H9 (cell line): ENCODE measurements around the gene PPP1R13L. TPM values are rescaled to one million over a fixed set of nuclear protein-coding genes. Genes with fewer than 3 reads are reported as not detected.

Experiments used
- DNase-seq: peaks from one replicate; pipeline ENCODE4 v3.0.0-alpha.2; 2017
- H2AFZ ChIP-seq: one replicate; pipeline ENCODE4 v1.6.1; 2013; ENCODE audit warnings: mild to moderate bottlenecking, low read length, control low read depth, moderate library complexity
- H2AK5ac ChIP-seq: 2 replicates; pipeline ENCODE4 v1.6.1; 2013; ENCODE audit warnings: low read length, control low read depth, mixed read lengths; ENCODE audit not compliant: insufficient read length
- H2BK120ac ChIP-seq: one replicate; pipeline ENCODE4 v1.6.1; 2013; ENCODE audit warnings: low read depth, mild to moderate bottlenecking, low read length, control low read depth, inconsistent platforms; ENCODE audit not compliant: poor library complexity, severe bottlenecking
- H2BK12ac ChIP-seq: 2 replicates; pipeline ENCODE4 v1.6.1; 2013; ENCODE audit warnings: low read length, control low read depth, mixed read lengths, low read depth; ENCODE audit not compliant: insufficient read length
- H2BK15ac ChIP-seq: 2 replicates; pipeline ENCODE4 v1.6.1; 2013; ENCODE audit warnings: low read depth, low read length, control low read depth
- H2BK20ac ChIP-seq: one replicate; pipeline ENCODE4 v1.6.1; 2013; ENCODE audit warnings: low read depth, mild to moderate bottlenecking, low read length, control low read depth, inconsistent platforms; ENCODE audit not compliant: poor library complexity, severe bottlenecking
- H2BK5ac ChIP-seq: 2 replicates; pipeline ENCODE4 v1.6.1; 2013; ENCODE audit warnings: low read length, control low read depth, mixed read lengths; ENCODE audit not compliant: insufficient read length
- H3K14ac ChIP-seq: 2 replicates; pipeline ENCODE4 v1.6.1; 2013; ENCODE audit warnings: low read length, control low read depth; ENCODE audit not compliant: insufficient read depth
- H3K18ac ChIP-seq: 2 replicates; pipeline ENCODE4 v1.6.1; 2013; ENCODE audit warnings: low read depth, mild to moderate bottlenecking, mixed read lengths, low read length, control low read depth; ENCODE audit not compliant: insufficient read length
- H3K23ac ChIP-seq: 2 replicates; pipeline ENCODE4 v1.6.1; 2013; ENCODE audit warnings: low read length, control low read depth, mixed read lengths, low read depth; ENCODE audit not compliant: insufficient read length
- H3K23me2 ChIP-seq: 2 replicates; pipeline ENCODE4 v1.6.1; 2013; ENCODE audit warnings: low read depth, mild to moderate bottlenecking, mixed read lengths, low read length, control low read depth; ENCODE audit not compliant: insufficient read length, poor library complexity, severe bottlenecking
- H3K27ac ChIP-seq: 2 replicates; pipeline ENCODE4 v1.5.1; 2013; ENCODE audit warnings: low read length, control low read depth, mixed read lengths, low read depth; ENCODE audit not compliant: insufficient read length
- H3K27me3 ChIP-seq: 2 replicates; pipeline ENCODE4 v1.6.1; 2013; ENCODE audit warnings: low read length, control low read depth, inconsistent platforms; ENCODE audit not compliant: insufficient read depth
- H3K4ac ChIP-seq: 2 replicates; pipeline ENCODE4 v1.6.1; 2013; ENCODE audit warnings: low read depth, mild to moderate bottlenecking, control low read depth, inconsistent platforms, low read length, moderate library complexity
- H3K4me1 ChIP-seq: 2 replicates; pipeline ENCODE4 v1.6.1; 2013; ENCODE audit warnings: low read length, control low read depth, inconsistent platforms; ENCODE audit not compliant: insufficient read depth
- H3K4me2 ChIP-seq: 2 replicates; pipeline ENCODE4 v1.6.1; 2013; ENCODE audit warnings: low read length, control low read depth, mixed read lengths; ENCODE audit not compliant: insufficient read length, insufficient read depth
- H3K56ac ChIP-seq: 2 replicates; pipeline ENCODE4 v1.6.1; 2013; ENCODE audit warnings: low read depth, mild to moderate bottlenecking, mixed read lengths, low read length, control low read depth; ENCODE audit not compliant: insufficient read length
- H3K79me1 ChIP-seq: 2 replicates; pipeline ENCODE4 v1.6.1; 2013; ENCODE audit warnings: low read depth, mild to moderate bottlenecking, moderate library complexity, low read length, control low read depth, inconsistent platforms; ENCODE audit not compliant: insufficient read depth, poor library complexity, severe bottlenecking
- H3K79me2 ChIP-seq: 2 replicates; pipeline ENCODE4 v1.6.1; 2013; ENCODE audit warnings: low read length, control low read depth, inconsistent platforms; ENCODE audit not compliant: insufficient read depth
- H3K9ac ChIP-seq: 2 replicates; pipeline ENCODE4 v1.6.1; 2013; ENCODE audit warnings: low read length, control low read depth, mixed read lengths; ENCODE audit not compliant: insufficient read length; ENCODE audit errors: extremely low read depth
- H3K9me3 ChIP-seq: one replicate; pipeline ENCODE4 v1.6.1; 2013; ENCODE audit warnings: low read depth, low read length, inconsistent platforms; ENCODE audit not compliant: control insufficient read depth
- H3T11ph ChIP-seq: one replicate; pipeline ENCODE4 v1.6.1; 2013; ENCODE audit warnings: mild to moderate bottlenecking, low read length, control low read depth, inconsistent platforms
- H4K20me1 ChIP-seq: one replicate; pipeline ENCODE4 v1.6.1; 2013; ENCODE audit not compliant: control insufficient read depth, insufficient read length, insufficient read depth
- H4K5ac ChIP-seq: 2 replicates; pipeline ENCODE4 v1.6.1; 2013; ENCODE audit warnings: low read depth, mild to moderate bottlenecking, mixed read lengths, low read length, control low read depth; ENCODE audit not compliant: insufficient read length
- H4K8ac ChIP-seq: replicated peaks from 2 replicates; pipeline ENCODE4 v1.6.1; 2013; ENCODE audit warnings: low read length, control low read depth, mixed read lengths, low read depth; ENCODE audit not compliant: insufficient read length
- H4K91ac ChIP-seq: 2 replicates; pipeline ENCODE4 v1.6.1; 2013; ENCODE audit warnings: low read depth, mild to moderate bottlenecking, moderate library complexity, mixed read lengths, low read length, control low read depth; ENCODE audit not compliant: insufficient read length
- H3K27ac Mint-ChIP-seq, 3 experiments: 2 replicates in 2 of 3; 3 replicates in 1 of 3; pipeline ENCODE4 v1.8.0; 2020 to 2021; ENCODE audit warnings: mixed read lengths in 3 of 3, mild to moderate bottlenecking in 1 of 3, moderate library complexity in 1 of 3
- H3K27me3 Mint-ChIP-seq: 2 replicates; pipeline ENCODE4 v1.8.0; 2021; ENCODE audit warnings: low read depth, mild to moderate bottlenecking, moderate library complexity, mixed read lengths
- H3K36me3 Mint-ChIP-seq, 3 experiments: 2 replicates in 2 of 3; 3 replicates in 1 of 3; pipeline ENCODE4 v1.8.0; 2020 to 2021; ENCODE audit warnings: low read depth in 3 of 3, mixed read lengths in 3 of 3; ENCODE audit not compliant: insufficient read depth in 1 of 3
- H3K4me1 Mint-ChIP-seq, 2 experiments: 2 replicates each; pipeline ENCODE4 v1.8.0; 2020; ENCODE audit warnings: mixed read lengths in 2 of 2
- H3K4me3 Mint-ChIP-seq, 2 experiments: 2 replicates in 1 of 2; 3 replicates in 1 of 2; pipeline ENCODE4 v1.8.0; 2020 to 2021; ENCODE audit warnings: mild to moderate bottlenecking in 2 of 2, mixed read lengths in 2 of 2, moderate library complexity in 1 of 2
- H3K9me3 Mint-ChIP-seq, 2 experiments: 2 replicates in 1 of 2; 3 replicates in 1 of 2; pipeline ENCODE4 v1.8.0; 2020; ENCODE audit warnings: mild to moderate bottlenecking in 2 of 2, mixed read lengths in 2 of 2, moderate library complexity in 1 of 2
- CTCF ChIP-seq: fragments of 200-600 bp; sonication (generic); conservative IDR thresholded peaks from 3 replicates; pipeline ENCODE4 v1.8.0; 2021; ENCODE audit warnings: antibody characterized with exemption, mild to moderate bottlenecking
- WGBS: extraction: QIAGEN DNeasy Blood & Tissue Kit; methylation state at CpG from one replicate; pipeline ENCODE4 v1.1.7; 2013; ENCODE audit warnings: missing lambda C conversion rate, low lambda C conversion rate, mixed read lengths; ENCODE audit not compliant: insufficient read length; ENCODE audit errors: extremely low coverage; 5-methylcytosine and 5-hydroxymethylcytosine counted together
- total RNA-seq: library from RNA; stranded (reverse); gene quantifications from 2 replicates; pipeline ENCODE4 v1.2.1, GENCODE V29; 2021

The PPP1R13L gene
- total RNA-seq, 1 experiment from 2014 or later: 42.6 TPM

- Histone ChIP-seq H3K4me2 (no peak overlapping the region), H3K14ac (no peak overlapping the region), H2AK5ac (no peak overlapping the region), H3K27ac (no peak overlapping the region), H2AFZ (no peak overlapping the region), H4K5ac (no peak overlapping the region), H3K79me1 (no peaks in the 10 kb centered on the region), H2BK120ac (no peak overlapping the region), H4K8ac (no peak overlapping the region), H3K9ac (no peak overlapping the region), H3K23me2 (peaks cover 15% of the 10 kb centered on the region), H3K18ac (no peak overlapping the region), H2BK15ac (no peak overlapping the region), H2BK20ac (no peak overlapping the region), H2BK5ac (no peak overlapping the region), H3K79me2 (no peaks in the 10 kb centered on the region; the same call in 1 of the 2 replicates), H3K56ac (no peak overlapping the region), H3K23ac (no peak overlapping the region), H3T11ph (no peak overlapping the region), H4K20me1 (no peaks in the 10 kb centered on the region), H3K27me3 (no peaks in the 10 kb centered on the region), H3K9me3 (no peaks in the 10 kb centered on the region), H3K4ac (no peak overlapping the region), H4K91ac (no peak overlapping the region), H3K4me1 (no peaks in the 10 kb centered on the region), H2BK12ac (no peak overlapping the region)
- no peaks in the 10 kb centered on the region for H3K27me3 Mint-ChIP-seq
- TF ChIP-seq CTCF: no peak
- no peak overlapping the region for H3K27ac Mint-ChIP-seq
- WGBS: no CpG with 5 or more reads among the region's 4 CpGs
- no peaks in the 10 kb centered on the region; a peak in 1 of 5 replicates for H3K9me3 Mint-ChIP-seq
- peaks cover 28 to 56% (median 51%) of the 10 kb centered on the region in 3 experiments; a peak in 6 of 7 replicates for H3K36me3 Mint-ChIP-seq
- H3K4me3 Mint-ChIP-seq: no peak overlapping the region
- DNase-seq: no peak
- peaks cover 5 to 9% of the 10 kb centered on the region in 2 experiments; a peak in 3 of 4 replicates for H3K4me1 Mint-ChIP-seq
Observed at GRCh38 chr19:45409557-45409920, 4.7 kb upstream of the PPP1R13L start.
